Naive thymus-derived CD4-positive, alpha-beta T cell (primary cell): ENCODE data around the gene EXOSC10. TPM values are rescaled to one million over a fixed set of nuclear protein-coding genes. Genes with fewer than 3 reads are reported as not detected.

Experiments
- ATAC-seq: fragments of 150-1000 bp; cut with Tn5 transposase; 2 replicates; pipeline ENCODE4 v1.10.0; 2021; ENCODE audit warnings: mild to moderate bottlenecking, moderate library complexity
- CTCF ChIA-PET: fragments of 350-600 bp; sonication (Branson Sonifier 250); formaldehyde crosslinking; loops from one replicate; lab custom pipeline; 2021; ENCODE audit warnings: antibody characterized with exemption; lab: Charles Lee
- POLR2A ChIA-PET: fragments of 350-600 bp; sonication (Branson Sonifier 250); formaldehyde crosslinking; loops from one replicate; lab custom pipeline; 2021; ENCODE audit warnings: antibody characterized with exemption, inconsistent platforms; lab: Charles Lee
- DNase-seq, 9 donors: peaks; one replicate each; pipeline versions ENCODE4 v3.0.0 to v3.0.0-alpha.2; 2020 to 2022; ENCODE audit warnings: mixed read lengths in 1 of 9
- H3K27ac ChIP-seq: one replicate; pipeline ENCODE4 v1.7.0; 2013; ENCODE audit warnings: mild to moderate bottlenecking, low read depth, low read length, moderate library complexity
- H3K27me3 ChIP-seq, 2 donors: one replicate each; pipeline ENCODE4 v1.7.0; 2013; ENCODE audit warnings: low read length in 2 of 2, mild to moderate bottlenecking in 2 of 2, moderate library complexity in 2 of 2; ENCODE audit not compliant: control insufficient read depth in 2 of 2, insufficient read depth in 2 of 2
- H3K36me3 ChIP-seq, 3 experiments: 1 replicate in 2 of 3; 2 replicates in 1 of 3; pipeline ENCODE4 v1.7.0; 2013; ENCODE audit warnings: low read length in 3 of 3, mild to moderate bottlenecking in 3 of 3, moderate library complexity in 1 of 3; ENCODE audit not compliant: insufficient read depth in 3 of 3, control insufficient read depth in 2 of 3
- H3K4me1 ChIP-seq, 2 donors: one replicate each; pipeline ENCODE4 v1.7.0; 2013; ENCODE audit warnings: low read length in 2 of 2, mild to moderate bottlenecking in 2 of 2, moderate library complexity in 1 of 2; ENCODE audit not compliant: control insufficient read depth in 2 of 2, insufficient read depth in 2 of 2
- H3K4me3 ChIP-seq: 2 replicates; pipeline ENCODE4 v1.7.0; 2013; ENCODE audit warnings: mild to moderate bottlenecking, low read length
- H3K9me3 ChIP-seq, 3 experiments: 1 replicate in 2 of 3; 2 replicates in 1 of 3; pipeline ENCODE4 v1.7.0; 2013; ENCODE audit warnings: low read length in 3 of 3; ENCODE audit not compliant: control insufficient read depth in 2 of 3
- H3K27ac Mint-ChIP-seq, 9 donors: one replicate each; pipeline ENCODE4 v1.8.0; 2020 to 2022; ENCODE audit warnings: mixed read lengths in 9 of 9, mild to moderate bottlenecking in 8 of 9, moderate library complexity in 5 of 9, inconsistent platforms in 2 of 9
- H3K27me3 Mint-ChIP-seq, 5 donors: one replicate each; pipeline ENCODE4 v1.8.0; 2021 to 2022; ENCODE audit warnings: mixed read lengths in 5 of 5, mild to moderate bottlenecking in 1 of 5
- H3K36me3 Mint-ChIP-seq, 5 donors: one replicate each; pipeline ENCODE4 v1.8.0; 2020 to 2022; ENCODE audit warnings: mixed read lengths in 5 of 5, mild to moderate bottlenecking in 3 of 5, inconsistent platforms in 1 of 5
- H3K4me1 Mint-ChIP-seq, 7 donors: one replicate each; pipeline ENCODE4 v1.8.0; 2020 to 2022; ENCODE audit warnings: mixed read lengths in 7 of 7, mild to moderate bottlenecking in 3 of 7, inconsistent platforms in 1 of 7
- H3K4me3 Mint-ChIP-seq, 10 donors: one replicate each; pipeline ENCODE4 v1.8.0; 2020 to 2022; ENCODE audit warnings: mild to moderate bottlenecking in 10 of 10, mixed read lengths in 10 of 10, moderate library complexity in 6 of 10, inconsistent platforms in 2 of 10
- H3K9me3 Mint-ChIP-seq, 11 donors: one replicate each; pipeline ENCODE4 v1.8.0; 2020 to 2022; ENCODE audit warnings: mixed read lengths in 11 of 11, mild to moderate bottlenecking in 4 of 11, inconsistent platforms in 1 of 11, moderate library complexity in 1 of 11
- intact Hi-C, 2 donors: fragments of 100-400 bp; cut with micrococcal nuclease; formaldehyde crosslinking; loops; one replicate each; pipeline ENCODE4 v1.15.1; 2023
- polyA plus RNA-seq, 2 donors: library from polyadenylated mRNA; unstranded; fragments of 300-500 nt; fragmentation: Illumina TruSeq; gene quantifications; one replicate each; pipeline ENCODE4 v1.2.3, GENCODE V29; 2021
- total RNA-seq, 6 experiments: library from RNA in 5 of 6; stranded (reverse) in 5 of 6; gene quantifications; 1 replicate in 5 of 6; 2 replicates in 1 of 6; pipeline ENCODE4 v1.2.3 and lab custom pipeline; 2021 to 2026

Gene EXOSC10
- total RNA-seq: 10 to 100 TPM; 72.0 to 83.4 (median 80.9) TPM
- 10 to 100 TPM; 33.9 to 55.1 TPM for polyA plus RNA-seq
- 131 reads per million, percentile 88 among the genes with 10 or more reads in this experiment for total RNA-seq (lab: John Stamatoyannopoulos, UW)

DNA sequence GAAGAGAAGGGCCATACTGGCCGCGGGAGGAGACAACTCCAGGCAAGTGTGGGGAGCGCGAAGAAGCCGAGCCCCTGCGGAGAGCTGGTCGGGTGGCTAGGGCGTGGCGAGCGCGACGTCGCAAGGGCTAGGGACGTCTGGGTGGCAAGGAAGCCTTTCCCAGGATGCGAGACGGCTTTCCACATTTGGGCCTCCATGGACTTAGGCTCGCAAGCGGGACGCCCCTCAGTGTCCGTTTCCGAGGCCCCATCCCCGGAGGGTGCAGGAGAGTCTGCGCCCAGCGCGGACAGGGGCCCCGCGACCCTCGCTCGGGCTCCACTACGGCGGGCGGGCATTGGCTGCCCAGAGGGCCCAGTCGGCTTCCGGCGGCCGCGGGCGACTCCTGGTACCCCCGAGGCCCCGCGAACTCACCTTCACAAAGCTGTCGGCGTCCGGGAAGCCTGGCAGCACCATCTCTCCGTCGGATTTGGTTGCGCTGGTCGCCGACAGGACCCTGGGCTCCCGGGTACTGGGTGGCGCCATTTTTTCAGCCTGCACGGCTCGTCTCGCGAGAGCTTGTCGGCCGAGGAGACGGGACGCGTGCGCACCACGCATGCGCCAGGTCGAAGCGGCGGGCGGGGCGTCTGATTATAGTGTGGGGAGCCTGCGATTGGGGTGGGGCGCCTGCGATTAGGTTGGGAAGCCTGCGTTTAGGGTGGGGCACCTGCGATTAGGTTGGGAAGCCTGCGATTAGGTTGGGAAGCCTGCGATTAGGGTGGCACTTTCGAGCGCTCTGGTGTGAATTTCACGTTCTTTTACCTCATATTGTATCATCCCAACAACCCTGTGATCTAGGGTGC is at the start of gene EXOSC10:
Gene EXOSC10 (minus strand): TSS at position 560 of the 839 bp plus-strand sequence. CDS start 38 bp downstream, at position 522.
- POLR2A ChIA-PET: interaction anchor here (0.9 to 1.9 kb wide), 8 partner anchors 11 to 87 kb away, joined by 3 to 9 read pairs (median 3); partner anchors contain the start of genes SRM and TARDBP
- Mint-ChIP-seq H3K27me3 (no peaks in the 10 kb centered on the region), H3K4me3 (peak within 1 kb of the TSS; percentile 87 to 99 (median 96))

DNA sequence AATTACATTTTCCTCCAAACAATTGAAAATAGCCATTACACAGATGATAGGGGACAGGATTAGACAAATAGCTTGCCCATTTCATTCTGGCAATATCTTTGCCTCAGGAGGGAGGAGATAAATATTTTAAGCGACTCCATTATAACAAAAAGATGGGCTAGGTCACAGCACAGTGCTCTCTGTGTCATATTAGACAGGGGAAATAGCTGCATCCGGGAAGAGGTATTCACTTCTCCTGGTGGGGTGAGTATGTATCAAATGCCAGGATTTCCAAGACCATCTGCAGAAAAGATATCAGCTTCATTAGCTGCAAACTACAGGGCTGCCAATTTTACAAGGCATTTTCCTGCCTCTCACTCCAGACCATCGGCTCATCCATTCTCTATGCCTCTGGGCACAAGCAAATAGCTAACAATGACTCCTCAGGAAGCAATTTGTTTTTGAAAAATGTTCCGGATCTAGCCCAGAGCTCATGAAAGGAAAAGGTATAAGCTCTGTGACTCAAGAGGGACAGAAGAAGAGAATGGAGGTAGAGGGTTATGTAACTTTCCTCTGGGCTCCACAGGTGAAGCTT is 47.6 kb upstream of the EXOSC10 start:
- Histone ChIP-seq H3K4me3 (no peak overlapping the region), H3K27ac (no peak overlapping the region), H3K9me3 (no peaks in the 10 kb centered on the region), H3K4me1 (no peaks in the 10 kb centered on the region), H3K36me3 (peaks cover 10 to 95% (median 41%) of the 10 kb centered on the region in 3 experiments), H3K27me3 (no peaks in the 10 kb centered on the region)
- peaks cover 7 to 73% (median 19%) of the 10 kb centered on the region in 5 donors for H3K36me3 Mint-ChIP-seq
- DNase-seq: no peak
- H3K4me3 Mint-ChIP-seq: no peak overlapping the region
- no peak for ATAC-seq
- ChIA-PET POLR2A (no interaction called here), CTCF (interaction anchor here (1.0 kb wide), 1 partner anchor 109 kb away, joined by 3 read pairs; no protein-coding TSS in a partner anchor)
- H3K4me1 Mint-ChIP-seq: peaks cover 0 to 5% (median 0%) of the 10 kb centered on the region in 7 donors
- H3K27me3 Mint-ChIP-seq: no peaks in the 10 kb centered on the region
- no peak overlapping the region for H3K27ac Mint-ChIP-seq
- no peaks in the 10 kb centered on the region for H3K9me3 Mint-ChIP-seq
- intact Hi-C loops: no loop called here

More for the DNA sequence above, at the start of gene EXOSC10:
- Histone ChIP-seq H3K4me3 (peak within 1 kb of the TSS; percentile 74), H3K36me3 (peaks cover 0 to 30% (median 0%) of the 10 kb centered on the region in 3 experiments), H3K27ac (peak within 1 kb of the TSS; percentile 88), H3K9me3 (no peaks in the 10 kb centered on the region), H3K27me3 (no peaks in the 10 kb centered on the region), H3K4me1 (peaks cover 3 to 4% of the 10 kb centered on the region in 2 donors)
- Mint-ChIP-seq H3K27ac (peak within 1 kb of the TSS; percentile 91 to 97 (median 95)), H3K36me3 (peaks cover 0 to 5% (median 4%) of the 10 kb centered on the region in 5 donors), H3K4me1 (peaks cover 6 to 27% (median 20%) of the 10 kb centered on the region in 7 donors), H3K9me3 (peaks cover 0 to 1% (median 0%) of the 10 kb centered on the region in 11 donors)
- intact Hi-C loops: loop anchor here (1.0 to 10.0 kb wide), 9 partner anchors 39 to 705 kb away; partner anchors contain the start of genes SRM (in 2 of the 2), TARDBP (in 2 of the 2), CLCN6 (in 1 of the 2) and DFFA (in 1 of the 2)
- peak; percentile 99 for ATAC-seq
- peak; percentile 90 to 97 (median 95) for DNase-seq
- CTCF ChIA-PET: interaction anchor here (1.2 to 1.3 kb wide), 2 partner anchors 62 to 546 kb away, joined by 3 to 5 read pairs; no protein-coding TSS in a partner anchor

DNA sequence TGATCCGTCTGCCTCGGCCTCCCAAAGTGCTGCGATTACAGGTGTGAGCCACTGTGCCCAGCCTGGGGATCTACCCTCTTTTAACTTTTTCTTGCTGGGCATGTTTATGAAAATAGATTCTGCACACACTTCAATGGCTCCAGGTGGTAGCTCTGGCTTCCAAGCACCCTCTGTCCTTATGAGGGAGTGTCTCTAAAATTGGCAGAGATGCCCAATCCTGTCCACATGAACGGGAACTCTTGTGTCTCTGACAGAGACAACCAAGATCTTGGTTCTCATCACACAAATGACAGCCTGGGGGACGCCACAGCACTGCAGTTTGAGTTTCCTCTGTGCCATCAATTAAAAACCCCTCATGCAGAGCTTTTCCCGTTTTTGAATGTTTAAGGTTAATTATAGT is 46.1 kb upstream of the EXOSC10 start:
- peaks cover 0 to 5% (median 0%) of the 10 kb centered on the region in 7 donors for H3K4me1 Mint-ChIP-seq
- H3K9me3 Mint-ChIP-seq: no peaks in the 10 kb centered on the region
- no peaks in the 10 kb centered on the region for H3K4me1 ChIP-seq
- H3K27ac ChIP-seq: no peak overlapping the region
- H3K27ac Mint-ChIP-seq: no peak overlapping the region
- ChIA-PET POLR2A (no interaction called here), CTCF (no interaction called here)
- no peaks in the 10 kb centered on the region for H3K27me3 Mint-ChIP-seq
- DNase-seq (no peak), ATAC-seq (no peak)
- H3K27me3 ChIP-seq: no peaks in the 10 kb centered on the region
- peaks cover 10 to 80% (median 41%) of the 10 kb centered on the region in 3 experiments for H3K36me3 ChIP-seq
- no peak overlapping the region for H3K4me3 Mint-ChIP-seq
- H3K9me3 ChIP-seq: no peaks in the 10 kb centered on the region
- H3K4me3 ChIP-seq: no peak overlapping the region
- peaks cover 7 to 63% (median 19%) of the 10 kb centered on the region in 5 donors for H3K36me3 Mint-ChIP-seq
- intact Hi-C loops: no loop called here

DNA sequence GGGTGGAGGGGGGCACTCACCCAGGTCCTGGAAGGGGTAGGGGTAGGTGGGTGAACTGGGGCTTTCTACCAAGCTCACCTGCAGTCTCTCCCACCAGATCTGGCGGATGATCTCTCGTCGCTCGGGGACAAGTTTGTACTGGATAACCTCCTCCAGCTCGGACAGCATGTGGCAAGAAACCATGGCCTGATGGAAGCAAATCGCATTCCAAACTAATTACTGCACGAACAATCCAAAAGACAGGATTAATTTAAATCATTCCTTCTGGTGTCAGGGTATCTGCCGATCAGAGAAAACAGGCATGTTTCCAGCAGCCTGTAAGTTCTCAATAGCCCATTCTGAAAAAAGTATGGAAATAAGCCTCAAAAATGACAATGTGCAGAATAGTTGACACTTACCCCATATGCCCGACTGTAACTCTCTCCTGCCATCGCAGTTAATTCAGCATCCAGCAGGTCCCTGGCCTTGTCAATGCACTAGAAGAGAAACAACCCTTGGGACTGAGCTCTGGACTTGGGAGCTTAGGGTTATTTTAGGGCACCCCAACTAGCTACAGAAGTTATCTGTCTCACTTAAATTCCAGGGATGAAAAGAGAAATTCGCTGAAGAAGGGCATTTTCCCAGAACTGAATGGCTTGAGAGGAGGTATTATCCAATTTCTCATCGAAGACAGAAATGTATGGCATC is 45.0 kb upstream of the EXOSC10 start:
- Histone ChIP-seq H3K4me3 (no peak overlapping the region), H3K27me3 (no peaks in the 10 kb centered on the region), H3K36me3 (peaks cover 10 to 78% (median 38%) of the 10 kb centered on the region in 3 experiments), H3K9me3 (no peaks in the 10 kb centered on the region), H3K4me1 (no peaks in the 10 kb centered on the region), H3K27ac (no peak overlapping the region)
- H3K27ac Mint-ChIP-seq: no peak overlapping the region
- CTCF ChIA-PET: no interaction called here
- intact Hi-C loops: no loop called here
- DNase-seq (no peak), ATAC-seq (no peak)
- peaks cover 7 to 57% (median 17%) of the 10 kb centered on the region in 5 donors for H3K36me3 Mint-ChIP-seq
- no peaks in the 10 kb centered on the region for H3K27me3 Mint-ChIP-seq
- POLR2A ChIA-PET: no interaction called here
- no peak overlapping the region for H3K4me3 Mint-ChIP-seq
- H3K4me1 Mint-ChIP-seq: peaks cover 0 to 5% (median 0%) of the 10 kb centered on the region in 7 donors
- no peaks in the 10 kb centered on the region for H3K9me3 Mint-ChIP-seq

DNA sequence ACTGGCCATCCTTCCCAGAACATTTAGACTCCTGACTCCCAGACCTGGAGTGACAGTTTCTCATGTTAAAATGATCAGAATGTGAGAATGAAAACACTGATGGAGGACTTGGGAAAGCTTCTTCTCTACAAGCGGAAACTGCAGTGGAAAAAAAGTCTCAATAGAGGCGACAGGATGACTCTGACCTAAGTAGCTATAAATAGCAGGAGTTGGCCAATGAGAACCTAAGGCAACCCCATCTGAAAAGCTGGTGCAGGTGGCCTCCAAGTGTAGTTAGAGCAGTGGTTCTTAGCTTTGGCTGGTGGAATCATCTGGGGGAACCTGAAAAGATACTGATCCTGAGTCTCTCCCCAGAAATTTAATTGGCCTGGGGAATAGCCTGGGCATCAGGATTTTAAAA is 44.2 kb upstream of the EXOSC10 start:
- H3K27ac ChIP-seq: no peak overlapping the region
- H3K27me3 ChIP-seq: no peaks in the 10 kb centered on the region
- ChIA-PET CTCF (no interaction called here), POLR2A (no interaction called here)
- DNase-seq (no peak), ATAC-seq (no peak)
- no peak overlapping the region for H3K4me3 ChIP-seq
- H3K4me1 ChIP-seq: no peaks in the 10 kb centered on the region
- Mint-ChIP-seq H3K36me3 (peaks cover 9 to 58% (median 15%) of the 10 kb centered on the region in 5 donors), H3K27me3 (no peaks in the 10 kb centered on the region), H3K9me3 (no peaks in the 10 kb centered on the region), H3K4me3 (no peak overlapping the region), H3K4me1 (peaks cover 0 to 5% (median 0%) of the 10 kb centered on the region in 7 donors), H3K27ac (peak overlapping the region in 1 of 9 donors; percentile 58)
- H3K36me3 ChIP-seq: peaks cover 10 to 78% (median 35%) of the 10 kb centered on the region in 3 experiments
- no peaks in the 10 kb centered on the region for H3K9me3 ChIP-seq
- intact Hi-C loops: no loop called here

DNA sequence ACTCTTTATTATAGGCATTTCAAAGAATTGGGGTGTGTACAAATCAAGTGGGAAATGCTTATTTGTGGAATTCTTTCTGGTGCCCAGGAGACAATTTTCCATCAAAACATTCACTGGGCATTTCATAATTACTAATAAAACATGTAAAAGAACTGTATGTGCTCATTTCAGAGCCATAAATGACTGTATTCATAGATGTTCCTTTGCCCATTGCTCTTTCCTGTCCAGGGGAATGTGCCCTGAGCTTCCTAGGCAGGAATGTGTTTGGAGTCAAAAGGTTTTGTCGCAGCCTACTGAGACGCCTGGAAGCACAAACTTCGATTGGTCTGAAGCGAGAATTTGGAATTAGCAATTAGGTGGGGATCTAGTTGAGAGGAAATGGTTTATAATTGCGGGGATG is 43.7 kb upstream of the EXOSC10 start:
- Mint-ChIP-seq H3K27me3 (no peaks in the 10 kb centered on the region), H3K4me1 (peaks cover 0 to 5% (median 0%) of the 10 kb centered on the region in 7 donors), H3K27ac (peak overlapping the region in 1 of 9 donors; percentile 58), H3K9me3 (no peaks in the 10 kb centered on the region), H3K36me3 (peaks cover 14 to 63% (median 17%) of the 10 kb centered on the region in 5 donors), H3K4me3 (no peak overlapping the region)
- POLR2A ChIA-PET: no interaction called here
- Histone ChIP-seq H3K27me3 (no peaks in the 10 kb centered on the region), H3K4me3 (no peak overlapping the region), H3K4me1 (no peaks in the 10 kb centered on the region), H3K36me3 (peaks cover 12 to 80% (median 35%) of the 10 kb centered on the region in 3 experiments), H3K27ac (no peak overlapping the region), H3K9me3 (no peaks in the 10 kb centered on the region)
- no peak for ATAC-seq
- CTCF ChIA-PET: no interaction called here
- no peak for DNase-seq
- intact Hi-C loops: no loop called here
